Astrocyte of the cerebellum (primary cell): ENCODE measurements around the gene CDIP1.
A peak's percentile ranks its signal among the peaks of the same experiment; 100 is the strongest.

Experiments
- DNase-seq: peaks from one replicate; pipeline ENCODE4 v3.0.0-alpha.2; 2011; ENCODE audit warnings: low read depth
- H3K4me3 ChIP-seq: 2 replicates; pipeline ENCODE4 v1.5.1; 2011; ENCODE audit warnings: mild to moderate bottlenecking, low read depth, low read length, moderate library complexity
- CTCF ChIP-seq: IDR thresholded peaks from 2 replicates; pipeline ENCODE4 v1.5.1; 2012; ENCODE audit warnings: low read length, low read depth, moderate library complexity, mild to moderate bottlenecking; ENCODE audit errors: missing control alignments
- in situ Hi-C: cut with HindIII; loops from 2 replicates; pipeline ENCODE4 v1.10.0; 2017; ENCODE audit warnings: low sequenced_read_pairs

The CDIP1 gene

GRCh38 chr16:4505356-4506147, 33.0 kb downstream of the CDIP1 start:
- no peak for DNase-seq
- no peak for TF ChIP-seq CTCF
- no peak overlapping the region for H3K4me3 ChIP-seq
- in situ Hi-C loops = loop anchor here (25.0 kb wide), 1 partner anchor 132 kb away; no protein-coding TSS in a partner anchor

- no peak overlapping the region for H3K4me3 ChIP-seq
- in situ Hi-C loops = loop anchor here (25.0 kb wide), 1 partner anchor 136 kb away; no protein-coding TSS in a partner anchor
- DNase-seq = peak; percentile 23
- no peak for TF ChIP-seq CTCF
Observed at GRCh38 chr16:4501071-4501478, 37.5 kb downstream of the CDIP1 start.

GRCh38 chr16:4500272-4500671, 38.3 kb downstream of the CDIP1 start:
- DNase-seq = peak; percentile 46
- no peak overlapping the region for H3K4me3 ChIP-seq
- in situ Hi-C loops = loop anchor here (25.0 kb wide), 1 partner anchor 137 kb away; no protein-coding TSS in a partner anchor
- TF ChIP-seq CTCF = no peak

- no peak for TF ChIP-seq CTCF
- H3K4me3 ChIP-seq = no peak overlapping the region
- in situ Hi-C loops = no loop called here
- DNase-seq = no peak
Observed at GRCh38 chr16:4499196-4499555, 39.4 kb downstream of the CDIP1 start.

- H3K4me3 ChIP-seq = no peak overlapping the region
- no peak for DNase-seq
- in situ Hi-C loops = no loop called here
- no peak for TF ChIP-seq CTCF
Observed at GRCh38 chr16:4498546-4499195, 39.9 kb downstream of the CDIP1 start.

GRCh38 chr16:4496305-4496704, 42.3 kb downstream of the CDIP1 start:
- no peak overlapping the region for H3K4me3 ChIP-seq
- DNase-seq = no peak
- in situ Hi-C loops = no loop called here
- TF ChIP-seq CTCF = no peak
